Duodenal mucosa (tissue), 2 donors: Measurements from ENCODE around the gene C2orf42.
"Not testable (repeated sequence)": the region's sequence is repeated elsewhere in the genome, so short reads cannot be mapped to it uniquely, and the experiment has no call there.

Source experiments
- H3K27ac ChIP-seq: one replicate; pipeline ENCODE4 v1.7.0; 2013; ENCODE audit warnings: low read depth, low read length
- H3K27me3 ChIP-seq, 2 donors: one replicate each; pipeline ENCODE4 v1.7.0; 2013; ENCODE audit warnings: low read length in 2 of 2, control low read depth in 1 of 2; ENCODE audit not compliant: insufficient read depth in 2 of 2, control insufficient read depth in 1 of 2
- H3K36me3 ChIP-seq, 2 donors: one replicate each; pipeline ENCODE4 v1.7.0; 2013; ENCODE audit warnings: low read length in 2 of 2, control low read depth in 1 of 2; ENCODE audit not compliant: insufficient read depth in 2 of 2, control insufficient read depth in 1 of 2
- H3K4me1 ChIP-seq, 2 donors: one replicate each; pipeline ENCODE4 v1.7.0; 2013; ENCODE audit warnings: low read length in 2 of 2, control low read depth in 1 of 2; ENCODE audit not compliant: insufficient read depth in 2 of 2, control insufficient read depth in 1 of 2
- H3K4me3 ChIP-seq, 2 donors: one replicate each; pipeline ENCODE4 v1.7.0; 2013; ENCODE audit warnings: low read length in 2 of 2, low read depth in 1 of 2
- H3K9ac ChIP-seq, 2 donors: one replicate each; pipeline ENCODE4 v1.7.0; 2013; ENCODE audit warnings: low read length in 2 of 2, low read depth in 1 of 2
- H3K9me3 ChIP-seq, 2 donors: one replicate each; pipeline ENCODE4 v1.7.0; 2013; ENCODE audit warnings: low read length in 2 of 2, control low read depth in 1 of 2; ENCODE audit not compliant: control insufficient read depth in 1 of 2

The C2orf42 gene

DNA sequence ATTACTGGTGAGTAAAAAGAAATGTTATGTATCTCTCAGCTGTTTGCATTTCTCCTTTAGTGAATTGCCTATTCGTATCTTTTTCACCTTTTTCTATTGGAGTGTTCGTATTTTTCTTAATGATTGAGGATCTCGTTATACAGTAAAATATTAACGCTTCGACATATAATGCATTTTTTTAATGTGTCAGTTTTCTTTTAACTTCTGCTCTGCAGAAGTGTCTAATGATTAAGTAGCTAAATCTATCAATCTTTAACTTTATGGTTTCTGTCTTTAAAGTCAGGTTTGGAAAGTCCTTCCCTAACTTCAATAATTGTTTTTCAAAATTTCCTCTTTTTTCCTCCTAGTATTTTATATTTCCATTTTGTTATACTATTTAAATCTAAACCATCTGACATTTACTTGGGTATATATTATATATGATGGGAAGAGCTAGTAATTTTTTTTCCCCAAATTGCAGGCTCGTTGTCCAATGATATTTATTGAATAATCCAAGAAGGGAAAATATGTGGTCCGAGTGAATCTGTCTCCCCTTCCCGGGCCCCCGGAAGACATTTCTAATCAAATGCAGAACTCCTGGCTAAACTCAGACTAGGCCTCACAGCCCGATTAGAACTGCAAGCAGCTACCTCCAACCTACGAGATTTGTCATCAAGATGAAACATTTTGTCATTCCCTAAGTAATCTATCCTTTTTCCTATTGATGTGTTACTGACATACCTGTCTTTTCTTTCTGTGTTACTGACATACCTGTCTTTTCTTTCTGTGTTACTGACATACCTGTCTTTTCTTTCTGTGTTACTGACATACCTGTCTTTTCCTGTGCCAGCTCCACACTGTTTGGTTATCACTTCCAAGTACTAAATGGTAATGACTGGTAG lies 86.3 kb downstream of the C2orf42 start:
- Histone ChIP-seq H3K36me3 (no peaks in the 10 kb centered on the region), H3K27ac (peak overlapping the region; percentile 20), H3K9ac (no peak overlapping the region), H3K9me3 (no peaks in the 10 kb centered on the region), H3K4me1 (peaks cover 15 to 26% of the 10 kb centered on the region in 2 donors), H3K27me3 (no peaks in the 10 kb centered on the region), H3K4me3 (peak overlapping the region; percentile 16 to 28)

- H3K36me3 ChIP-seq: no peaks in the 10 kb centered on the region
- H3K4me3 ChIP-seq: no peak overlapping the region
- no peaks in the 10 kb centered on the region for H3K27me3 ChIP-seq
- H3K9ac ChIP-seq: no peak overlapping the region
- no peaks in the 10 kb centered on the region for H3K9me3 ChIP-seq
- peaks cover 12 to 23% of the 10 kb centered on the region in 2 donors for H3K4me1 ChIP-seq
- H3K27ac ChIP-seq: peak overlapping the region; percentile 39
These were observed 87.2 kb downstream of the C2orf42 start for GRCh38 chr2:70103531-70104061.

- H3K9ac ChIP-seq, H3K9me3 ChIP-seq, H3K27me3 ChIP-seq, H3K4me3 ChIP-seq, H3K36me3 ChIP-seq, H3K27ac ChIP-seq: not testable (repeated sequence)
- peaks cover under 1 to 15% of the 10 kb centered on the region in 2 donors for H3K4me1 ChIP-seq
These were observed 88.4 kb downstream of the C2orf42 start for GRCh38 chr2:70102323-70102905.

GRCh38 chr2:70101686-70102085 lies 89.1 kb downstream of the C2orf42 start:
- not testable (repeated sequence) for H3K4me3 ChIP-seq, H3K27me3 ChIP-seq, H3K36me3 ChIP-seq, H3K9ac ChIP-seq, H3K27ac ChIP-seq, H3K9me3 ChIP-seq
- H3K4me1 ChIP-seq: peaks cover 0 to 15% of the 10 kb centered on the region in 2 donors

DNA sequence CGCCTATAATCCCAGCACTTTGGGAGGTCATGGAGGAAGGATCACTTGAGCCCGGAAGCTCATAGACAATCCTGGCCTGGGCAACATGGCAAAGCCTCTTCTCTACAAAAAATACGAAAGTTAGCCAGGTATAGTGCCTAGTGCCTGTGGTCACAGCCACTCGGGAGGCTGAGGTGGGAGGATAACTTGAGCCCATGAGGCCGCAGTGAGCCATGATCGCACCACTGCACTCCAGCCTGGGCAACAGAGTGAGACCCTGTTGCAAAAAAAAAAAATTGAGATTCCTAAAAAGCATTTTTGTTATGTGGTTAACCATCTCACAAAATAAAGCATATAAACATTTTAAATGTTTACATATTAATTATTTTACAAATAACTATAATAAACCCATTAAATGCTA lies 89.6 kb downstream of the C2orf42 start:
- H3K9ac ChIP-seq: no peak overlapping the region
- H3K27me3 ChIP-seq: no peaks in the 10 kb centered on the region
- no peaks in the 10 kb centered on the region for H3K36me3 ChIP-seq
- no peak overlapping the region for H3K27ac ChIP-seq
- no peaks in the 10 kb centered on the region for H3K9me3 ChIP-seq
- H3K4me3 ChIP-seq: no peak overlapping the region
- peaks cover 0 to 15% of the 10 kb centered on the region in 2 donors for H3K4me1 ChIP-seq
